HUES64 (cell line): ENCODE measurements around the gene GALNT15.

Source experiments
- H3K27ac ChIP-seq: 2 replicates; pipeline ENCODE4 v1.7.0; 2013; ENCODE audit warnings: low read depth, low read length, inconsistent platforms
- H3K27me3 ChIP-seq: 2 replicates; pipeline ENCODE4 v1.6.1; 2013; ENCODE audit warnings: mild to moderate bottlenecking, low read length; ENCODE audit not compliant: insufficient read depth
- H3K36me3 ChIP-seq: 2 replicates; pipeline ENCODE4 v1.6.1; 2013; ENCODE audit warnings: mild to moderate bottlenecking, low read length; ENCODE audit not compliant: insufficient read depth
- H3K4me1 ChIP-seq: 2 replicates; pipeline ENCODE4 v1.6.1; 2013; ENCODE audit warnings: mild to moderate bottlenecking, low read length, moderate library complexity; ENCODE audit not compliant: insufficient read depth
- H3K4me3 ChIP-seq: 2 replicates; pipeline ENCODE4 v1.5.1; 2013; ENCODE audit warnings: mild to moderate bottlenecking, low read length, moderate library complexity
- H3K9ac ChIP-seq: 2 replicates; pipeline ENCODE4 v1.6.1; 2013; ENCODE audit warnings: mild to moderate bottlenecking, low read depth, low read length
- H3K9me3 ChIP-seq: 2 replicates; pipeline ENCODE4 v1.6.1; 2013; ENCODE audit warnings: low read depth, low read length; ENCODE audit not compliant: insufficient read depth
- WGBS: fragments of 150-250, 120-280 bp; methylation state at CpG from one replicate; pipeline ENCODE4 v1.1.7; 2013; ENCODE audit warnings: missing lambda C conversion rate; 5-methylcytosine and 5-hydroxymethylcytosine counted together

The GALNT15 gene

GRCh38 chr3:16187213-16187790 lies 12.8 kb downstream of the GALNT15 start:
- 92% methylated on average over 5 of the region's 5 CpGs for WGBS
- no peaks in the 10 kb centered on the region for H3K9me3 ChIP-seq
- no peak overlapping the region for H3K27ac ChIP-seq
- H3K4me1 ChIP-seq = no peaks in the 10 kb centered on the region
- no peak overlapping the region for H3K4me3 ChIP-seq
- no peaks in the 10 kb centered on the region for H3K27me3 ChIP-seq
- no peaks in the 10 kb centered on the region for H3K36me3 ChIP-seq
- H3K9ac ChIP-seq = no peak overlapping the region

GRCh38 chr3:16188071-16188470 lies 13.6 kb downstream of the GALNT15 start:
- Histone ChIP-seq H3K27me3 (no peaks in the 10 kb centered on the region), H3K4me3 (no peak overlapping the region), H3K9me3 (no peaks in the 10 kb centered on the region), H3K36me3 (no peaks in the 10 kb centered on the region), H3K4me1 (no peaks in the 10 kb centered on the region), H3K9ac (no peak overlapping the region), H3K27ac (no peak overlapping the region)
- 91% methylated on average over 6 of the region's 6 CpGs for WGBS

- Histone ChIP-seq H3K27ac (no peak overlapping the region), H3K4me1 (no peaks in the 10 kb centered on the region), H3K9me3 (no peaks in the 10 kb centered on the region), H3K36me3 (no peaks in the 10 kb centered on the region), H3K27me3 (no peaks in the 10 kb centered on the region), H3K9ac (no peak overlapping the region), H3K4me3 (no peak overlapping the region)
Observed at GRCh38 chr3:16189201-16189600, 14.7 kb downstream of the GALNT15 start.

- H3K9ac ChIP-seq = no peak overlapping the region
- H3K36me3 ChIP-seq = no peaks in the 10 kb centered on the region
- no peaks in the 10 kb centered on the region for H3K9me3 ChIP-seq
- no peaks in the 10 kb centered on the region for H3K27me3 ChIP-seq
- H3K27ac ChIP-seq = no peak overlapping the region
- H3K4me3 ChIP-seq = no peak overlapping the region
- 96% methylated on average over 6 of the region's 6 CpGs for WGBS
- H3K4me1 ChIP-seq = no peaks in the 10 kb centered on the region
Observed at GRCh38 chr3:16190704-16191103, 16.2 kb downstream of the GALNT15 start.

- Histone ChIP-seq H3K36me3 (no peaks in the 10 kb centered on the region), H3K4me1 (no peaks in the 10 kb centered on the region), H3K9ac (no peak overlapping the region), H3K27me3 (no peaks in the 10 kb centered on the region), H3K9me3 (no peaks in the 10 kb centered on the region), H3K4me3 (no peak overlapping the region), H3K27ac (no peak overlapping the region)
Observed at GRCh38 chr3:16191591-16191990, 17.1 kb downstream of the GALNT15 start.

GRCh38 chr3:16192176-16192811 lies 17.8 kb downstream of the GALNT15 start:
- no peak overlapping the region for H3K27ac ChIP-seq
- H3K4me3 ChIP-seq = no peak overlapping the region
- H3K27me3 ChIP-seq = no peaks in the 10 kb centered on the region
- H3K4me1 ChIP-seq = no peaks in the 10 kb centered on the region
- H3K9me3 ChIP-seq = no peaks in the 10 kb centered on the region
- H3K36me3 ChIP-seq = no peaks in the 10 kb centered on the region
- H3K9ac ChIP-seq = no peak overlapping the region
- 94% methylated on average over 4 of the region's 5 CpGs for WGBS

- no peaks in the 10 kb centered on the region for H3K36me3 ChIP-seq
- H3K27me3 ChIP-seq = no peaks in the 10 kb centered on the region
- H3K9ac ChIP-seq = no peak overlapping the region
- no peak overlapping the region for H3K4me3 ChIP-seq
- peaks cover 5% of the 10 kb centered on the region; the same call in 1 of the 2 replicates for H3K4me1 ChIP-seq
- no peaks in the 10 kb centered on the region for H3K9me3 ChIP-seq
- H3K27ac ChIP-seq = no peak overlapping the region
- WGBS = 97% methylated on average over 4 of the region's 4 CpGs
Observed at GRCh38 chr3:16198427-16198826, 23.9 kb downstream of the GALNT15 start.

GRCh38 chr3:16199769-16200168 lies 25.3 kb downstream of the GALNT15 start:
- H3K9me3 ChIP-seq = no peaks in the 10 kb centered on the region
- peaks cover 7% of the 10 kb centered on the region; the same call in 1 of the 2 replicates for H3K4me1 ChIP-seq
- H3K27ac ChIP-seq = no peak overlapping the region
- H3K27me3 ChIP-seq = no peaks in the 10 kb centered on the region
- no peaks in the 10 kb centered on the region for H3K36me3 ChIP-seq
- no peak overlapping the region for H3K9ac ChIP-seq
- 91% methylated on average over 2 of the region's 2 CpGs for WGBS
- H3K4me3 ChIP-seq = no peak overlapping the region

GRCh38 chr3:16200411-16200810 lies 25.9 kb downstream of the GALNT15 start:
- Histone ChIP-seq H3K27me3 (no peaks in the 10 kb centered on the region), H3K27ac (no peak overlapping the region), H3K9ac (no peak overlapping the region), H3K4me3 (no peak overlapping the region), H3K4me1 (peaks cover 7% of the 10 kb centered on the region; the same call in 1 of the 2 replicates), H3K9me3 (no peaks in the 10 kb centered on the region), H3K36me3 (no peaks in the 10 kb centered on the region)
- WGBS = 92% methylated on average over 8 of the region's 8 CpGs

- H3K4me3 ChIP-seq = no peak overlapping the region
- H3K36me3 ChIP-seq = no peaks in the 10 kb centered on the region
- H3K4me1 ChIP-seq = peaks cover 7% of the 10 kb centered on the region; the same call in 1 of the 2 replicates
- H3K27ac ChIP-seq = no peak overlapping the region
- H3K27me3 ChIP-seq = no peaks in the 10 kb centered on the region
- H3K9me3 ChIP-seq = no peaks in the 10 kb centered on the region
- no peak overlapping the region for H3K9ac ChIP-seq
- 76% methylated on average over 4 of the region's 4 CpGs for WGBS
Observed at GRCh38 chr3:16203031-16203430, 28.6 kb downstream of the GALNT15 start.

- Histone ChIP-seq H3K27me3 (no peaks in the 10 kb centered on the region), H3K27ac (no peak overlapping the region), H3K9me3 (no peaks in the 10 kb centered on the region), H3K9ac (no peak overlapping the region; the same call in 1 of the 2 replicates), H3K4me1 (peaks cover 7% of the 10 kb centered on the region; the same call in 1 of the 2 replicates), H3K36me3 (no peaks in the 10 kb centered on the region), H3K4me3 (no peak overlapping the region)
- WGBS = 87% methylated on average over 6 of the region's 6 CpGs
Observed at GRCh38 chr3:16203671-16204629, 29.5 kb downstream of the GALNT15 start.
